GM12878 (cell line): ENCODE results near the gene FNDC3B.

Experiments used
- BACH1 ChIP-seq: fragments of 450-650 bp; IDR thresholded peaks from 2 replicates; pipeline ENCODE4 v1.6.1; 2017; ENCODE audit warnings: mild to moderate bottlenecking, borderline replicate concordance
- CREB1 ChIP-seq: IDR thresholded peaks from 2 replicates; pipeline ENCODE4 v1.6.1; 2012; ENCODE audit warnings: low read depth, mild to moderate bottlenecking, inconsistent platforms
- NR2C1 ChIP-seq: fragments of 450-650 bp; IDR thresholded peaks from 2 replicates; pipeline ENCODE4 v1.6.1; 2017; ENCODE audit warnings: antibody characterized with exemption, mild to moderate bottlenecking, moderate library complexity
- POLR2A ChIP-seq: IDR thresholded peaks from 2 replicates; pipeline ENCODE4 v1.6.1; 2011; ENCODE audit warnings: low read depth, mild to moderate bottlenecking, low read length
- TCF12 ChIP-seq: IDR thresholded peaks from 2 replicates; pipeline ENCODE4 v1.6.1; 2011; ENCODE audit warnings: low read depth, mild to moderate bottlenecking, low read length
- YY1 ChIP-seq: IDR thresholded peaks from 2 replicates; pipeline ENCODE4 v1.6.1; 2011; ENCODE audit warnings: low read depth, mild to moderate bottlenecking, low read length
- TF ChIP-seq, protein P1 (sequence below): fragments of 450-650 bp; IDR thresholded peaks from 2 replicates; pipeline ENCODE4 v1.6.1; 2017; ENCODE audit warnings: mild to moderate bottlenecking
- TF ChIP-seq, protein P2 (sequence below): fragments of 450-650 bp; IDR thresholded peaks from 2 replicates; pipeline ENCODE4 v1.6.1; 2017; ENCODE audit warnings: antibody characterized with exemption, mild to moderate bottlenecking, moderate library complexity
- TF ChIP-seq, protein P3 (sequence below), 3 experiments: IDR thresholded peaks in 2 of 3; conservative IDR thresholded peaks in 1 of 3; 2 replicates each; pipeline ENCODE4 v1.5.1; 2011; ENCODE audit warnings: low read depth in 3 of 3, low read length in 3 of 3, mild to moderate bottlenecking in 3 of 3, control low read depth in 2 of 3, moderate library complexity in 2 of 3, inconsistent platforms in 1 of 3, mixed read lengths in 1 of 3; ENCODE audit not compliant: control insufficient read depth in 2 of 3, insufficient read depth in 1 of 3; ENCODE audit errors: extremely low read depth in 1 of 3

DNA sequence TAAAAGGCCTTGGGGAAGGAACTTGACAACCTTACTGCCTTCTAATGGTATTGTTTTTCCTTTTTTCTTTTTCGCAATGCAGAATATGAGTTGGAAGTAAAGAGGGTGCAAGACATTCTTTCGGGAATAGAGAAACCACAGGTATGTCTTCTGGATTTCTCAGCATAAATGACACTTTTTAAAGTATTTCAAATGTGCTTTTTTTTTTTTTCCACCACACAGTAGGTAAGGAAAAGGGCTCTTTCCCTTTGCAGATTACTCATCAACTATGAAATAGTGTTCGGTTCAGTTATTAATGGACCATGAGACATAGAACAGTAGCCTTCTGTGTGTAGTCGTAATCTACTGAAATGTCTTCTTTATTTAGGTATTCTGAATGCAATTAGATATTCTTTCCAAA lies 246.5 kb downstream of the FNDC3B start:
- no peak for TF ChIP-seq BACH1
- TF ChIP-seq, protein P1, sequence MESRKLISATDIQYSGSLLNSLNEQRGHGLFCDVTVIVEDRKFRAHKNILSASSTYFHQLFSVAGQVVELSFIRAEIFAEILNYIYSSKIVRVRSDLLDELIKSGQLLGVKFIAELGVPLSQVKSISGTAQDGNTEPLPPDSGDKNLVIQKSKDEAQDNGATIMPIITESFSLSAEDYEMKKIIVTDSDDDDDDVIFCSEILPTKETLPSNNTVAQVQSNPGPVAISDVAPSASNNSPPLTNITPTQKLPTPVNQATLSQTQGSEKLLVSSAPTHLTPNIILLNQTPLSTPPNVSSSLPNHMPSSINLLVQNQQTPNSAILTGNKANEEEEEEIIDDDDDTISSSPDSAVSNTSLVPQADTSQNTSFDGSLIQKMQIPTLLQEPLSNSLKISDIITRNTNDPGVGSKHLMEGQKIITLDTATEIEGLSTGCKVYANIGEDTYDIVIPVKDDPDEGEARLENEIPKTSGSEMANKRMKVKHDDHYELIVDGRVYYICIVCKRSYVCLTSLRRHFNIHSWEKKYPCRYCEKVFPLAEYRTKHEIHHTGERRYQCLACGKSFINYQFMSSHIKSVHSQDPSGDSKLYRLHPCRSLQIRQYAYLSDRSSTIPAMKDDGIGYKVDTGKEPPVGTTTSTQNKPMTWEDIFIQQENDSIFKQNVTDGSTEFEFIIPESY = no peak
- TF ChIP-seq POLR2A = no peak
- TF ChIP-seq TCF12 = no peak
- TF ChIP-seq CREB1 = no peak
- TF ChIP-seq NR2C1 = no peak
- TF ChIP-seq, protein P2, sequence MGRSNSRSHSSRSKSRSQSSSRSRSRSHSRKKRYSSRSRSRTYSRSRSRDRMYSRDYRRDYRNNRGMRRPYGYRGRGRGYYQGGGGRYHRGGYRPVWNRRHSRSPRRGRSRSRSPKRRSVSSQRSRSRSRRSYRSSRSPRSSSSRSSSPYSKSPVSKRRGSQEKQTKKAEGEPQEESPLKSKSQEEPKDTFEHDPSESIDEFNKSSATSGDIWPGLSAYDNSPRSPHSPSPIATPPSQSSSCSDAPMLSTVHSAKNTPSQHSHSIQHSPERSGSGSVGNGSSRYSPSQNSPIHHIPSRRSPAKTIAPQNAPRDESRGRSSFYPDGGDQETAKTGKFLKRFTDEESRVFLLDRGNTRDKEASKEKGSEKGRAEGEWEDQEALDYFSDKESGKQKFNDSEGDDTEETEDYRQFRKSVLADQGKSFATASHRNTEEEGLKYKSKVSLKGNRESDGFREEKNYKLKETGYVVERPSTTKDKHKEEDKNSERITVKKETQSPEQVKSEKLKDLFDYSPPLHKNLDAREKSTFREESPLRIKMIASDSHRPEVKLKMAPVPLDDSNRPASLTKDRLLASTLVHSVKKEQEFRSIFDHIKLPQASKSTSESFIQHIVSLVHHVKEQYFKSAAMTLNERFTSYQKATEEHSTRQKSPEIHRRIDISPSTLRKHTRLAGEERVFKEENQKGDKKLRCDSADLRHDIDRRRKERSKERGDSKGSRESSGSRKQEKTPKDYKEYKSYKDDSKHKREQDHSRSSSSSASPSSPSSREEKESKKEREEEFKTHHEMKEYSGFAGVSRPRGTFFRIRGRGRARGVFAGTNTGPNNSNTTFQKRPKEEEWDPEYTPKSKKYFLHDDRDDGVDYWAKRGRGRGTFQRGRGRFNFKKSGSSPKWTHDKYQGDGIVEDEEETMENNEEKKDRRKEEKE = no peak
- no peak for TF ChIP-seq YY1
- TF ChIP-seq, protein P3, sequence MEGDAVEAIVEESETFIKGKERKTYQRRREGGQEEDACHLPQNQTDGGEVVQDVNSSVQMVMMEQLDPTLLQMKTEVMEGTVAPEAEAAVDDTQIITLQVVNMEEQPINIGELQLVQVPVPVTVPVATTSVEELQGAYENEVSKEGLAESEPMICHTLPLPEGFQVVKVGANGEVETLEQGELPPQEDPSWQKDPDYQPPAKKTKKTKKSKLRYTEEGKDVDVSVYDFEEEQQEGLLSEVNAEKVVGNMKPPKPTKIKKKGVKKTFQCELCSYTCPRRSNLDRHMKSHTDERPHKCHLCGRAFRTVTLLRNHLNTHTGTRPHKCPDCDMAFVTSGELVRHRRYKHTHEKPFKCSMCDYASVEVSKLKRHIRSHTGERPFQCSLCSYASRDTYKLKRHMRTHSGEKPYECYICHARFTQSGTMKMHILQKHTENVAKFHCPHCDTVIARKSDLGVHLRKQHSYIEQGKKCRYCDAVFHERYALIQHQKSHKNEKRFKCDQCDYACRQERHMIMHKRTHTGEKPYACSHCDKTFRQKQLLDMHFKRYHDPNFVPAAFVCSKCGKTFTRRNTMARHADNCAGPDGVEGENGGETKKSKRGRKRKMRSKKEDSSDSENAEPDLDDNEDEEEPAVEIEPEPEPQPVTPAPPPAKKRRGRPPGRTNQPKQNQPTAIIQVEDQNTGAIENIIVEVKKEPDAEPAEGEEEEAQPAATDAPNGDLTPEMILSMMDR (IDR thresholded peaks at IDR 0.05 in 2 of 3, conservative IDR thresholded peaks at IDR 0.05 in 1 of 3; ENCODE audit: control insufficient read depth in 2 of 3, extremely low read depth in 1 of 3, insufficient read depth in 1 of 3, low read depth in 3 of 3, low read length in 3 of 3) = no peak
